Measurements from ENCODE around the gene CCZ1B.
"Not testable (repeated sequence)": the region's sequence is repeated elsewhere in the genome, so short reads cannot be mapped to it uniquely, and the experiment has no call there.

CCZ1B gene

GRCh38 chr7:6826151-6826550 lies at the start of gene CCZ1B:
Gene CCZ1B, minus strand, starts transcription at chr7:6826275. Its CDS starts 78 bp downstream, at chr7:6826197.
- DNase-seq, result peak in 50 of 51 donors; percentile 5 to 92 (median 72)

GRCh38 chr7:6875022-6875421 lies 48.9 kb upstream of the CCZ1B start:
- DNase-seq, result not testable (repeated sequence)

- not testable (repeated sequence) for DNase-seq
Observed at GRCh38 chr7:6872246-6872945, 46.3 kb upstream of the CCZ1B start.

GRCh38 chr7:6871421-6872144 lies 45.5 kb upstream of the CCZ1B start:
- DNase-seq, result not testable (repeated sequence)

- not testable (repeated sequence) for DNase-seq
Observed at GRCh38 chr7:6864751-6865150, 38.7 kb upstream of the CCZ1B start.

GRCh38 chr7:6864188-6864587 lies 38.1 kb upstream of the CCZ1B start:
- not testable (repeated sequence) for DNase-seq

GRCh38 chr7:6862876-6863275 lies 36.8 kb upstream of the CCZ1B start:
- not testable (repeated sequence) for DNase-seq

GRCh38 chr7:6857721-6858314 lies 31.7 kb upstream of the CCZ1B start:
- DNase-seq, result peak in 37 of 51 donors; percentile 1 to 77 (median 29)

GRCh38 chr7:6855563-6856131 lies 29.6 kb upstream of the CCZ1B start:
- DNase-seq, result not testable (repeated sequence)

GRCh38 chr7:6854747-6855562 lies 28.9 kb upstream of the CCZ1B start:
- DNase-seq, result peak in 1 of 51 donors; percentile 7

GRCh38 chr7:6853681-6854080 lies 27.6 kb upstream of the CCZ1B start:
- not testable (repeated sequence) for DNase-seq

- DNase-seq, result not testable (repeated sequence)
Observed at GRCh38 chr7:6849127-6849526, 23.1 kb upstream of the CCZ1B start.

- DNase-seq, result not testable (repeated sequence)
Observed at GRCh38 chr7:6847751-6848150, 21.7 kb upstream of the CCZ1B start.

- not testable (repeated sequence) for DNase-seq
Observed at GRCh38 chr7:6845971-6846449, 19.9 kb upstream of the CCZ1B start.

- not testable (repeated sequence) for DNase-seq
Observed at GRCh38 chr7:6843654-6844053, 17.6 kb upstream of the CCZ1B start.

- not testable (repeated sequence) for DNase-seq
Observed at GRCh38 chr7:6843092-6843491, 17.0 kb upstream of the CCZ1B start.

- not testable (repeated sequence) for DNase-seq
Observed at GRCh38 chr7:6842278-6842921, 16.3 kb upstream of the CCZ1B start.

GRCh38 chr7:6837081-6837480 lies 11.0 kb upstream of the CCZ1B start:
- not testable (repeated sequence) for DNase-seq

GRCh38 chr7:6835521-6835920 lies 9.4 kb upstream of the CCZ1B start:
- DNase-seq, result not testable (repeated sequence)

- DNase-seq, result no peak
Observed at GRCh38 chr7:6833636-6834035, 7.6 kb upstream of the CCZ1B start.
